MV-4-11 (cell line): ENCODE results near the gene FILIP1L.

ENCODE experiments used
- DNase-seq: peaks from one replicate; lab custom pipeline; 2025; lab: John Stamatoyannopoulos, UW

Gene FILIP1L

DNA sequence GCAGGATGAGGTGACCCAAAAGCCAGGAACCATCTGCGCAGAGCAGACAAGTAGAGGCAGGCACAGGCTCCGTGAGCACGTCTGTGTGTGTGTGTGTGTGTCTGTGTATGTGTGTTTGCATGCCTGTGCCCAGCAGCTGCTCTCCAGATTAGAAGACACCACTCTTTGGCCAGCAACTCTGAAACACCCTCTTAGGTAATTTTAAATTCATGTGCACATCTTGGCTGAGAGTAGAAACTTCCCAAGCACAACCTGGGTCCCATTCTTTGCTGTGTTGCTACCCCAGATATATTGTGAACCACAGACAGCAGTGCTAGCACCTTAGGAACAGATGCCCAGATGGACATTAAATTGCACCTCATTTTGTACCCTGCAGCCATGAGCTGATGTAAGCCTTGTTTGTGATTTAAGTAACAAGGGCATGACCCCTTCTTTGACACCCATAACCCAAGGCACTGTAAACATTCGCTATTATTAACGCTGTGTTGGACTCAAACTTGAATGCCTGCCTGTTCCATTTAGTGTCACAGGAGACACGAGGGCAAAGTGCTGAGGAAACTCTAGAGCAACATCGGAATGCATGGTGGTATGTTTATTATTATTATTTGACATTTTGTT is at the start of gene FILIP1L:
Gene FILIP1L, minus strand, starts transcription at position 89 of the 618 bp plus-strand sequence.
- no peak for DNase-seq

DNA sequence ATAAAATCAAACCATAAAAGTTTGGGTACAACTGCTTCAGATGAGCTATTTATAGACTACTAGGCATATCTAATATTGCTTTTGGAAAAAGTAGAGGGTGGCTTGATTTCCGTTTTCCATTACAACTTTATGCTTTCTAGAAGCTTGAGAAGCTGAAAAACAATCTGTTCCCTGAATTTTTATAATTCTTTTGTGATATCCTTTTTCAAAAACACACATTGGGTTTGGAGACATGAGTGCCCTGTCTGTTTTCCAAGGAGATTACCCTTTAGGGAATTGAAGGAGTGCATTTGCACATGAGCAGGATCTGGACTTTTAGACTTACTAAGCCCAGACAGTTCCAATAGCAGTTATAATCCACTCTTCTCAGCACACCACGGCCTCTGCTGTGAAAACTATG is 49.5 kb upstream of the FILIP1L start:
- no peak for DNase-seq

GRCh38 chr3:100160521-100160920 is 46.2 kb upstream of the FILIP1L start:
- DNase-seq, result no peak

GRCh38 chr3:100159331-100160153 is 45.2 kb upstream of the FILIP1L start:
- DNase-seq, result no peak

DNA sequence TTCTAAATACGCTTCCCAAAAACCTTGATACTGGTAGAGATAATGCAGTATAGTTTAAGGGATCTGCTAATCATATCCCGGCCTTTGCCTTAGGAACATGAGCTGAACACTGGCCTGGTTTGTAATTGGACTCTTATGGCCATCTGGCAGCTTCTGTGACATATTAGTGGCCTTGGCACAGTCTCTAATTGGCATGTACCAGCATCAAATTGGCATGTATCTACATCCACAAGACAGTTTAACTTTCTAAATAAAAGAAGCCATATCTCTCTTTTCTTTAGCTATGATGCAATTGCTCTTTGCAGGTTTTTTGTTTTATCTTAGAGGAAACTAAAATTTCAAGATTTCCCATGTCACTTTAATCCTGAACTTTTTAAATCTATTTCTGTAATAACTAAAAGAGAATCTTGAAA is 44.6 kb upstream of the FILIP1L start:
- no peak for DNase-seq

DNA sequence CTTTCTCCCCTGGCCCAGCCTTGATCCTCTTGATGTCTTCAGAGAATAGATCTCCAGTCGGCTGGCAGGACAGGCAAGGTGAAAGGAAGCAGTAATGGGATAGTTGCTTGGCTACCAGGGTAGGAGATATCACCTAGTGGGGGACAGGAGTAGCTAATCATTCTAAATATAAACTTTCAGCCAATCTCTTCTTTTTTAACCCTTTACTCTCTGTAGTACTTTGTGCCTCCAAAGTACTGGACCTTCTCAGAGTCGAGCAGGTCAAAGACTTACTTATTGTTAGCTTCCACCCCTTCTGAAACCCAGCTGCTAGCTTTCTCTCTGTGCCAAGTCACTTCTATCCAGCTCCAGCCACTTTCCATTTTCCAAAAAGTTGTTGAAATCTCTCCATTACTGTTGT is 43.4 kb upstream of the FILIP1L start:
- DNase-seq, result no peak

- DNase-seq, result no peak
These were observed 41.3 kb upstream of the FILIP1L start for GRCh38 chr3:100155590-100155989.

DNA sequence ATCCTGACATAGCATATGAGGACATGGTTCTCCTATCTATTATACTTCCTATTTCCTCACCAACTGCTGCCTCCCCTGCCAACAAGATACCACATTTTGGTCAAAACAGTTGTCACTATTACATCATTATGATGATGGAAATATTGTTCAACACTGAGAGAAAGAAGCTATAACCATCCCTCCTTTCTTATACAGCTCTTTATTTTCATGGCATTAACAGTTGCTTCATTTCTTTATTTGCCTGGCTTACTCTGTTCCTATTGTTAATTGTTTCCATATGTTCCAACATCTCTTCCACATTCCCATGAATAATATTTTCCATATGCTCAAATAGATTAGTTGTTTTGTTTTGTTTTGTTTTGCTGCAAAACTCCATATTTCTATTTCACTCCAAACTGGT is 40.8 kb upstream of the FILIP1L start:
- peak; percentile 60 for DNase-seq

- DNase-seq, result no peak
These were observed 39.9 kb upstream of the FILIP1L start for GRCh38 chr3:100154171-100154570.

- DNase-seq, result peak; percentile 72
These were observed 36.9 kb upstream of the FILIP1L start for GRCh38 chr3:100151024-100151707.

DNA sequence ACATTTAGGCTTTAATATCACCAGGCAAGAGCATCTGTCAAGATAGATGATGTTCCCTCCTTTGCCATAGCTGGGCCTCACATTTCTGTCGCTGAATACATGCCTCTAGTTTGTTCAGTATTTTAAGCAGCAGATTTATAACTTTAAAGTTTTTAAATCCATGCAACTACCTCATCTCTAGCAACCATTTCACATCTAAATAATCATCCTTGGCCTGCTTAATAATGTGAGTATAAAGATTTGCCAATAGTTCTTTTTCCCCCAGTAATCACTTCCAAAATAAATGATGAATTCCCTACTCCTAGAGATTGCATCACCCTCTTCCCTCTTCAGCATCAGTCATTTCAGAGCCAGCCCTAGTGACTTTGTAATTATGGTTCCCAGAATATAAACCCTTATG is 36.2 kb upstream of the FILIP1L start:
- DNase-seq, result no peak

GRCh38 chr3:100149713-100150415 is 35.6 kb upstream of the FILIP1L start:
- no peak for DNase-seq

DNA sequence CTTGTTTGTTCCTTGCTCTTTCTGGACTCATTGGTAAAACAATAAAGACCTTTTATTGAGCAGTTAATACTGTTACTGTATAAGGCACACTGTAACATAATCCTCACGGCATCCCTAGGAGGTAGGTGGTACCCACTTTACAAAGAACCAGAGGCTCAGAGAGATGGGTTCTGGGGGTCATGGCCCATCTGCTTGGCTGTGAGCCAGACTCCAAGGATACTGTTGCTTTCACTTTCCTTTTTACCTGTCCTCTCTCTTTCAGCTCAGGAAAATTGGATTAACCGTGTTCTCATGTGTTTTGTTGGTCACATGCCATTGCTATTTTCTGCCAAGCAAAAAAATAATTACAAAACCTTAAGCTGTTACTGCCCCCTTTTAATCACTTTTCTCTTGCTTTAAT is 34.8 kb upstream of the FILIP1L start:
- DNase-seq, result no peak

- peak; percentile 72 for DNase-seq
These were observed 30.1 kb upstream of the FILIP1L start for GRCh38 chr3:100144255-100144866.

GRCh38 chr3:100141586-100141985 is 27.3 kb upstream of the FILIP1L start:
- no peak for DNase-seq

- no peak for DNase-seq
These were observed 26.7 kb upstream of the FILIP1L start for GRCh38 chr3:100140976-100141375.

GRCh38 chr3:100136921-100137320 is 22.6 kb upstream of the FILIP1L start:
- no peak for DNase-seq

GRCh38 chr3:100131241-100131640 is 16.9 kb upstream of the FILIP1L start:
- peak; percentile 49 for DNase-seq

DNA sequence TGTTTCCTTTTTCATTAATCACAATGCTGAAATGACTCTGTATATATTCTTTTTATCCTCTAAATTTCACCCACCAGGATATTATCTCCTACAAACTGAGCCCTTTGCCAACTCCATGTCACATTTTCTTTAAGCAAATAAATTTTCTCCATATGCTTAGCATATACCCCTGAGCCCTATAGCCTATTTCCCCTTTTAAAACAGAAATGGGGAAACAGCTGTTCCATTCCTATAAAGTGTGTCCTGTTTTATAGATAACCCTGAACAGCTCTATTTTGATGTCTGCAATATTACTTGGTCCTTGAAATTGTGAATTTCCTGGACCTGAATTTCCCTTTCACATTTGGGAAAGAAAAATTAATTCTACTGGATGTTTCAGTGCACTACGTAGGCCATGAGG is 15.6 kb upstream of the FILIP1L start:
- peak; percentile 56 for DNase-seq

- DNase-seq, result no peak
These were observed 14.3 kb upstream of the FILIP1L start for GRCh38 chr3:100128565-100128964.

DNA sequence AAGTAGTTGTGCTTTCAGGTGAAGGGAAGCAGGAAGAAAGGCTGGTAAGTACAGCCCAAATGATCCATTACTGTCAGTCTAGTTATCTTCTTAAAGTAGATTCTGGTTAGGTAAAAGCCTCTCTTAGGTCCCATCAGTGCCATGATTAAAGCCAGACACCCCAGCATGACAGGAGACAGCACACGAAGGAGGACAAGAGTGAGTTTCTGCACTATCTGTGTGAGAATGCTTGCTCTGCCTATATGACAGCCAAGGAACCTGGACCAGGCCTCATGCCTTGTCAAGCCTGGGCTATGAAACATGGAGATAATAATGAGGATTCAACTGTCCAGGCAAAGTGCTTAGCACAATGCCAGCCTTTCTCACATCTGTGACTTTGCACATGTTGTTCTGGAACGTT is 13.5 kb upstream of the FILIP1L start:
- DNase-seq, result no peak
